ENCODE data around the gene PDXP. TPM values are rescaled to one million over a fixed set of nuclear protein-coding genes. Genes with fewer than 3 reads are reported as not detected.
A peak's percentile ranks its signal among the peaks of the same experiment; 100 is the strongest.

Gene PDXP
- total RNA-seq, 1 experiment from 2014 or later, result 36.9 TPM

DNA sequence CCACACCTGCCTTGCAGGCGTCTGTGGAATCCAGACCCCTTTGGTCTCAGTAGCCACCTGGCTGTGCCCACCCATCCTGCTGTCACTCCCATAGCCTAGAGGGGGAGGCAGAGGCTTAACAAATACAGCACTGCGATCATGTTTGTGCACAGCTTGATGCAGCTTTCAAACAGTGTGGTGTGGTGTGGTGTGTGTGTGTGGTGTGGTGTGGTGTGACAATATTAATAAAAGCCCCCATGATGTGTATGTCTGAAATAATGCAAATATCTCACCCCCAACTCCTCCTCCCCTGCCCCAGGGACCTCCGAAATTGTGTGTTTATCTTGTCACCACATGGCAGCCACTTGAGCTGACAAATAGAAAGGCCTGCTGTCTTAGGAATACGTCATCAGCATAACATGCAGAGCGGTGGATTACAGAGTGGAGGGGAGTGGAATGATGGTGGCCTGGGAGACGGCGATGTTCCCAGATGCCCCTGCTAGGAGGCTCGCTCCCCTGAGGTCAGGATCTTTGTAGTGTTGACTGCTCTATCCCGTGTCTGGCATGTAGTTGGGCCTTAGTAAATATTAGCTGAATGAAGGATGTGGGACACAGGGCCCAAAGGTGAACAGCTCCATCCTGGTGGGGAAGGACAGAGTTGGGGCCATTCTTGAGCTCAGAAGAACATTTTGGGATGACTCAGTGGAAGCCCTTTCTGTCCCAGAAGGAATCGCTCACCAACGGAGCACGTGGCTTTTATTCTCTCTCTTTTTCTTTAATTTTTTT, 2.8 kb downstream of the PDXP start:
- intact Hi-C loops (cut with micrococcal nuclease), result loop anchor here (2.0 kb wide), 1 partner anchor 13 kb away; the partner anchor contains the start of gene LGALS1
- no peaks in the 10 kb centered on the region for H3K9me2 ChIP-seq (replicated peaks; ENCODE audit: low read length)
- H3K36me3 ChIP-seq (ENCODE audit: low read depth, low read length), result no peaks in the 10 kb centered on the region; the same call in 1 of the 2 replicates
- H3K27me3 ChIP-seq (ENCODE audit: low read length), result no peaks in the 10 kb centered on the region
- H3K9ac ChIP-seq (ENCODE audit: low read length), result no peak overlapping the region
- no peak for ATAC-seq
- CTCF ChIA-PET, result interaction anchor here (0.8 to 1.5 kb wide), 4 partner anchors 13 to 120 kb away, joined by 3 to 6 read pairs (median 4); partner anchors contain the start of gene LGALS1
- H3K9me3 ChIP-seq (ENCODE audit: low read length), result no peaks in the 10 kb centered on the region
- POLR2A ChIA-PET (ENCODE audit: unreplicated experiment), result interaction anchor here (0.7 kb wide), 1 partner anchor 14 kb away, joined by 4 read pairs; the partner anchor contains the start of gene LGALS1
- H3K4me2 ChIP-seq (ENCODE audit: low read length), result peak overlapping the region; percentile 94
- TF ChIP-seq EZH2phosphoT487 (IDR thresholded peaks at IDR 0.05; ENCODE audit: borderline replicate concordance, low read length), result no peak
- TF ChIP-seq, protein P1, sequence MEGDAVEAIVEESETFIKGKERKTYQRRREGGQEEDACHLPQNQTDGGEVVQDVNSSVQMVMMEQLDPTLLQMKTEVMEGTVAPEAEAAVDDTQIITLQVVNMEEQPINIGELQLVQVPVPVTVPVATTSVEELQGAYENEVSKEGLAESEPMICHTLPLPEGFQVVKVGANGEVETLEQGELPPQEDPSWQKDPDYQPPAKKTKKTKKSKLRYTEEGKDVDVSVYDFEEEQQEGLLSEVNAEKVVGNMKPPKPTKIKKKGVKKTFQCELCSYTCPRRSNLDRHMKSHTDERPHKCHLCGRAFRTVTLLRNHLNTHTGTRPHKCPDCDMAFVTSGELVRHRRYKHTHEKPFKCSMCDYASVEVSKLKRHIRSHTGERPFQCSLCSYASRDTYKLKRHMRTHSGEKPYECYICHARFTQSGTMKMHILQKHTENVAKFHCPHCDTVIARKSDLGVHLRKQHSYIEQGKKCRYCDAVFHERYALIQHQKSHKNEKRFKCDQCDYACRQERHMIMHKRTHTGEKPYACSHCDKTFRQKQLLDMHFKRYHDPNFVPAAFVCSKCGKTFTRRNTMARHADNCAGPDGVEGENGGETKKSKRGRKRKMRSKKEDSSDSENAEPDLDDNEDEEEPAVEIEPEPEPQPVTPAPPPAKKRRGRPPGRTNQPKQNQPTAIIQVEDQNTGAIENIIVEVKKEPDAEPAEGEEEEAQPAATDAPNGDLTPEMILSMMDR (conservative IDR thresholded peaks at IDR 0.05; ENCODE audit: low read depth, low read length), result peak; percentile 54
- DNase-seq, result peak; percentile 35
- H3K79me2 ChIP-seq (ENCODE audit: low read length), result peaks cover 61% of the 10 kb centered on the region
- H2AFZ ChIP-seq (ENCODE audit: low read length), result no peak overlapping the region
- H3K4me1 ChIP-seq (ENCODE audit: insufficient read depth, low read length), result peaks cover 26% of the 10 kb centered on the region
- peaks cover 19% of the 10 kb centered on the region for H4K20me1 ChIP-seq (ENCODE audit: low read length)
- H3K4me3 ChIP-seq (ENCODE audit: low read length), result peak overlapping the region; percentile 88
- H3K27ac ChIP-seq (ENCODE audit: low read length), result no peak overlapping the region
- H3F3A ChIP-seq (ENCODE audit: low read length, unreplicated experiment), result no peaks in the 10 kb centered on the region
- BruUV-seq (replicated peaks), result no TSS peak

DNA sequence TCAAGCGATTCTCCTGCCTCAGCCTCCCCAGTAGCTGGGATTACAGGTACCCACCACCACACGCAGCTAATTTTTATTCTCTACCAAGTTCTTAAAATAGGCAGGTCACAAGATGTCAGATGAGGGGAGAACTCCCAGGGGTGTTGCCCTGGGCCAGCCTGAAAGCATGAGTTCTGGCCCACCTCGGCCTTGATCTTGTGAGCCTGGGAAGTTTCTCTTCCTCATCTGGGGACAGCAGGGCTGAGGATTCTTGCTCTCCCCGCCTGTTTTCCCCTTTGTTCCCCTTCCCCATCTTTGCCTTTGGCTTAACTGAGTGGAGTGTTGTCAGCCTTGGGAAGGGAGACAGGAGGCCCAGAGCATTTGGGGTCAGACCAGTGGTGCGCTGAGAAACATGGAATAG, 3.5 kb downstream of the PDXP start:
- ATAC-seq, result no peak
- POLR2A ChIA-PET (ENCODE audit: unreplicated experiment), result no interaction called here

More for the DNA sequence above, 3.5 kb downstream of the PDXP start:
- Histone ChIP-seq H4K20me1 (ENCODE audit: low read length) (peaks cover 19% of the 10 kb centered on the region), H3K27ac (ENCODE audit: low read length) (no peak overlapping the region), H3K4me2 (ENCODE audit: low read length) (no peak overlapping the region), H3K9me3 (ENCODE audit: low read length) (no peaks in the 10 kb centered on the region), H3K9ac (ENCODE audit: low read length) (no peak overlapping the region), H2AFZ (ENCODE audit: low read length) (no peak overlapping the region), H3K79me2 (ENCODE audit: low read length) (peaks cover 62% of the 10 kb centered on the region), H3F3A (ENCODE audit: low read length, unreplicated experiment) (no peaks in the 10 kb centered on the region), H3K27me3 (ENCODE audit: low read length) (no peaks in the 10 kb centered on the region), H3K4me1 (ENCODE audit: insufficient read depth, low read length) (peaks cover 26% of the 10 kb centered on the region), H3K36me3 (ENCODE audit: low read depth, low read length) (no peaks in the 10 kb centered on the region; the same call in 1 of the 2 replicates), H3K9me2 (replicated peaks; ENCODE audit: low read length) (no peaks in the 10 kb centered on the region), H3K4me3 (ENCODE audit: low read length) (no peak overlapping the region)
- no peak for DNase-seq
- BruUV-seq (replicated peaks), result no TSS peak
- intact Hi-C loops (cut with micrococcal nuclease), result no loop called here
- CTCF ChIA-PET, result interaction anchor here (0.8 kb wide), 1 partner anchor 13 kb away, joined by 3 read pairs; no protein-coding TSS in a partner anchor
- TF ChIP-seq, protein P1 (conservative IDR thresholded peaks at IDR 0.05; ENCODE audit: low read depth, low read length), result no peak
- TF ChIP-seq EZH2phosphoT487 (IDR thresholded peaks at IDR 0.05; ENCODE audit: borderline replicate concordance, low read length) (no peak), EZH2 (IDR thresholded peaks at IDR 0.05; ENCODE audit: low read length, unreplicated experiment) (no peak)

Data from PC-3 (cell line).